Adrenal gland (tissue), 12 donors: ENCODE measurements around the gene AGRN. TPM values are rescaled to one million over a fixed set of nuclear protein-coding genes. Genes with fewer than 3 reads are reported as not detected.

Source experiments
- DNase-seq, 7 donors: peaks; one replicate each; pipeline ENCODE4 v3.0.0-alpha.2; 2019 to 2020
- H3K27ac ChIP-seq, 5 donors: fragments of 200-600 bp; sonication (generic) in 4 of 5; 1 replicate in 3 of 5; 2 replicates in 2 of 5; pipeline versions ENCODE4 v1.5.1 to v1.8.0; 2016 to 2020; ENCODE audit warnings: mild to moderate bottlenecking in 1 of 5
- H3K27me3 ChIP-seq: fragments of 200-600 bp; 2 replicates; pipeline ENCODE4 v1.8.0; 2021
- H3K36me3 ChIP-seq, 2 donors: fragments of 200-600 bp; replicated peaks in 1 of 2; 1 replicate in 1 of 2; 2 replicates in 1 of 2; pipeline versions ENCODE4 v1.5.1 to v1.8.0; 2018 to 2022
- H3K4me1 ChIP-seq, 2 donors: fragments of 200-600 bp; replicated peaks in 1 of 2; 1 replicate in 1 of 2; 2 replicates in 1 of 2; pipeline versions ENCODE4 v1.5.1 to v1.8.0; 2018 to 2021
- H3K4me3 ChIP-seq, 4 donors: fragments of 200-600 bp; sonication (generic) in 3 of 4; one replicate each; pipeline ENCODE4 v1.5.1; 2016 to 2018
- H3K9me3 ChIP-seq, 3 donors: fragments of 200-600 bp; sonication (generic) in 1 of 3; replicated peaks in 1 of 3; 1 replicate in 2 of 3; 2 replicates in 1 of 3; pipeline versions ENCODE4 v1.5.1 to v1.8.0; 2016 to 2021
- POLR2A ChIP-seq, 2 donors: fragments of 450-650 bp; IDR thresholded peaks; one replicate each; pipeline ENCODE4 v1.6.1; 2017; ENCODE audit warnings: antibody characterized with exemption in 2 of 2, mild to moderate bottlenecking in 2 of 2, moderate library complexity in 1 of 2
- WGBS, 4 donors: extraction: QIAGEN DNeasy Blood & Tissue Kit in 2 of 4; methylation state at CpG; one replicate each; pipeline versions ENCODE4 v1.1.5 to v1.1.7; 2013 to 2017; 5-methylcytosine and 5-hydroxymethylcytosine counted together
- intact Hi-C, 2 donors: fragments of 100-400 bp; cut with DNase I; formaldehyde crosslinking; loops; one replicate each; pipeline versions ENCODE4 v1.14.1 to v1.15.0; 2022 to 2023
- polyA plus RNA-seq, 3 donors: library from polyadenylated mRNA; stranded (reverse); fragments of 200-250 nt in 2 of 3; fragments of 350-450 nt in 1 of 3; fragmentation: Illumina TruSeq in 1 of 3; extraction: RNeasy Lipid Tissue Mini Kit (QIAGEN cat#74804) in 1 of 3; gene quantifications; one replicate each; pipeline ENCODE4 v1.2.3, GENCODE V29; 2013 to 2014
- total RNA-seq, 9 donors: library from RNA; depleted of rRNA in 4 of 9; stranded (reverse); fragments of >200 nt in 4 of 9; fragments of 120-200 nt in 1 of 9; fragmentation: NEBNext Ultra II Directional in 1 of 9; extraction: Animal tissue kit (Norgen Biotek cat#: 25700) in 1 of 9; gene quantifications; one replicate each; pipeline versions ENCODE4 v1.1.0 to v1.2.4, GENCODE V29; 2013 to 2023
- TF ChIP-seq, protein P1 (sequence below), 6 experiments: fragments of 450-650 bp in 4 of 6; fragments of 200-600 bp in 2 of 6; sonication (generic) in 1 of 6; IDR thresholded peaks; 1 replicate in 5 of 6; 2 replicates in 1 of 6; pipeline versions ENCODE4 v1.5.1 to v1.8.0; 2016 to 2021; ENCODE audit warnings: antibody characterized with exemption in 6 of 6, mild to moderate bottlenecking in 2 of 6, moderate library complexity in 1 of 6
- donor health status: healthy with polysubstance abuse.
- donor health status: Bipolar disorder and iron deficiency.
- donor health status: DM: yes; HTN: yes; CAD: no.
- donor health status: DM: no; HTN: no; CAD: no.
- donor health status: DM: no; HTN: no; CAD: no.
- donor health status: DM: yes; HTN: yes; CAD: no.

Gene AGRN
- total and polyA plus RNA-seq, 12 donors: 2.2 to 27.8 (median 11.8) TPM

DNA sequence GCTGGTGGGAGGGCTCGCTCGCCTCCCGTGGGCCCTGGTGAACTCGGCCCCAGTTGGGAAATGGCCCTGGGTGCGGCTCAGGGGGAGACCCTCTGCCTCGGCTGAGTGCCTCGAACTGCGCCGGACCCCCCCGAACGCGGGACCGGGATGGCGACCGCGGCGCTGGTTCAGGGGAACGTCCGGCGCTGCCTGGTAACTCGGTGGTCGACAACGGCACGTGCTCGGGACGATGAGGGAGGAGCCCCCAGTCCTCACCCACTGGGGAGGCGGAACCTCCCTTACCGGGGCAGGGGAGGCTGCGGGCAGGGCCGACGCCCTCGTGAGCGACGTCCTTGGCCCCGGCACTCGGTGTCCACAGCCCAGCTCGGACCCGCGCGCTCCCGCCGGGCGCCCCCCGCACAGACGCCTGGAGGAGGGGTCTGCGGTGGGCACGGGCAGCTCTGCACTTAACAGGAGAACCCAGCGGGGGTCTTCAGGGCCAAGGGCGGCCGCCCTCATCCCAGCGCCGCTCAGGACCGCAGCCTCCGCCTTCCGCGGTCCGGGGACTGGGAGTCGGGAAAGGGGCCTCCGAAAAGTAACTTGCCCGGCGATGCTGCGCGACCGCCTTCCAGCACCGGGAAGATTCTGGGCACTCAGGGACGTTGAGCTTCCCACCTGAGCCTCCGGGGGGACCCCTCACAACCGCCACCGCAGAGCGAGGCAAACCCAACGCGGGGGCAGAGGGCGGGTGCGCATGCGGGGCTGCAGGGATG is 21.8 kb upstream of the AGRN start:
- no peaks in the 10 kb centered on the region for H3K36me3 ChIP-seq
- TF ChIP-seq, protein P1, sequence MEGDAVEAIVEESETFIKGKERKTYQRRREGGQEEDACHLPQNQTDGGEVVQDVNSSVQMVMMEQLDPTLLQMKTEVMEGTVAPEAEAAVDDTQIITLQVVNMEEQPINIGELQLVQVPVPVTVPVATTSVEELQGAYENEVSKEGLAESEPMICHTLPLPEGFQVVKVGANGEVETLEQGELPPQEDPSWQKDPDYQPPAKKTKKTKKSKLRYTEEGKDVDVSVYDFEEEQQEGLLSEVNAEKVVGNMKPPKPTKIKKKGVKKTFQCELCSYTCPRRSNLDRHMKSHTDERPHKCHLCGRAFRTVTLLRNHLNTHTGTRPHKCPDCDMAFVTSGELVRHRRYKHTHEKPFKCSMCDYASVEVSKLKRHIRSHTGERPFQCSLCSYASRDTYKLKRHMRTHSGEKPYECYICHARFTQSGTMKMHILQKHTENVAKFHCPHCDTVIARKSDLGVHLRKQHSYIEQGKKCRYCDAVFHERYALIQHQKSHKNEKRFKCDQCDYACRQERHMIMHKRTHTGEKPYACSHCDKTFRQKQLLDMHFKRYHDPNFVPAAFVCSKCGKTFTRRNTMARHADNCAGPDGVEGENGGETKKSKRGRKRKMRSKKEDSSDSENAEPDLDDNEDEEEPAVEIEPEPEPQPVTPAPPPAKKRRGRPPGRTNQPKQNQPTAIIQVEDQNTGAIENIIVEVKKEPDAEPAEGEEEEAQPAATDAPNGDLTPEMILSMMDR (IDR thresholded peaks at IDR 0.05): no peak
- no peak for TF ChIP-seq POLR2A (IDR thresholded peaks at IDR 0.05)
- no peak overlapping the region for H3K27ac ChIP-seq
- intact Hi-C loops: no loop called here
- peak overlapping the region in 1 of 4 donors; percentile 64 for H3K4me3 ChIP-seq
- peaks cover 52% of the 10 kb centered on the region for H3K27me3 ChIP-seq
- H3K9me3 ChIP-seq: no peaks in the 10 kb centered on the region
- H3K4me1 ChIP-seq: peaks cover 4 to 32% of the 10 kb centered on the region in 2 donors
- DNase-seq: peak in 1 of 7 donors; percentile 21
- 9 to 22% methylated on average over 66 to 75 of the region's 75 CpGs; no CpG with 5 or more reads in 2 of the 4 donors for WGBS, 4 donors

DNA sequence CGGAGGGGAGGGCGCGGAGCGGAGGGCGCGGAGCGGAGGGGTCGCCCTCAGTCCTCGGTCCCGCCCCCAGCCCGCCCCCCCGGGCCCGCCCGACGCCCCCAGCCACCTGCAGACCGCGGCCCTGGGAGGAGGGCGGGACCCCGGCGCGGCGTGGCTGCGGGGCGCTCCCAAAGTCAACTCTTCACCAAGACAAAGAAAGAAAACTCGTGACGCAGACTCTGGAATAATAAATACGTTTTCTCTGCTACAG is 21.2 kb upstream of the AGRN start:
- 0 to 1% (median 0%) methylated on average over 1 to 27 of the region's 27 CpGs; no CpG with 5 or more reads in 1 of the 4 donors for WGBS, 4 donors
- Histone ChIP-seq H3K4me1 (peaks cover 4 to 32% of the 10 kb centered on the region in 2 donors), H3K9me3 (no peaks in the 10 kb centered on the region), H3K36me3 (no peaks in the 10 kb centered on the region), H3K27me3 (peaks cover 56% of the 10 kb centered on the region), H3K4me3 (peak overlapping the region in 1 of 4 donors; percentile 64), H3K27ac (no peak overlapping the region)
- no peak for TF ChIP-seq POLR2A (IDR thresholded peaks at IDR 0.05)
- TF ChIP-seq, protein P1 (IDR thresholded peaks at IDR 0.05): no peak
- intact Hi-C loops: no loop called here
- DNase-seq: no peak

DNA sequence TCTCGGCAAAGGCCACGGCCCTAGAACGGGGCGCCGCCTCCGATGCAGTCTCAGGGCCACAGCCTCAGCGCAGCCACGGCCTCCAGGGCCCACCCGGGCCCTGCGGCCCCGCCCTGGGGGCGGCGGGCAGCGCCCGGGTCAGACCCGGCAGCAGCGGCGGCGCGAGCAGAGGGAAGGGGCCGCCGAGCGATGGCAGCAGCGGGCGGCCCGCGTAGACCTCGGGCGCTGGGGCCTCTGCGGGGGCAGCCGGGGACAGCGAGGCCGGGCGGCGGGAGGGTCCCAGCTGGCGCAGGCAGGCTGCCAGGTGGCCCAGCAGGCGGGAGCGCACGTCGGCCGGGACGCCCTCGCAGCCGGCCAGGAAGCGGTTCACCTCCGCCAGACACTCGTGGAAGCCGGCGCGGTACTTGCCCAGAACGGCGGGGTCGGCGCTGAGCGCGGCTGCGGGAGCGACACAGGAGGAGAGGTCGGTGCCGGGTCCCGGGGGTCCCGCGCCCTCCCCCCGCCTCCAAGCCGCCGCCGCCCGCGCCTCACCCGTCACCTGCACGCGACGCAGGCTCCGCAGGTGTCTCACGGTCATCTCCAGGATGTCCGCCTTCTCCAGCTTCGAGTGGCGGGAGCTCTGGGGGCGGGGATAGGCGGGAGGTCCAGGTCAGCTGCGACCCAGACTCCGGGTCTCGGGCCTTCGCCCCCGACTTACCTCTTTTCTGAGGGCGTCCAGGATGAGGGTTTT is 20.8 kb upstream of the AGRN start:
- DNase-seq: peak in 2 of 7 donors; percentile 10 to 28
- Histone ChIP-seq H3K4me3 (peak overlapping the region in 2 of 4 donors; percentile 5 to 64), H3K9me3 (no peaks in the 10 kb centered on the region), H3K4me1 (peaks cover 4 to 32% of the 10 kb centered on the region in 2 donors), H3K27me3 (peaks cover 60% of the 10 kb centered on the region), H3K27ac (no peak overlapping the region), H3K36me3 (no peaks in the 10 kb centered on the region)
- intact Hi-C loops: no loop called here
- no peak for TF ChIP-seq POLR2A (IDR thresholded peaks at IDR 0.05)
- TF ChIP-seq, protein P1 (IDR thresholded peaks at IDR 0.05): no peak
- 1 to 3% (median 1%) methylated on average over 5 to 82 of the region's 86 CpGs for WGBS, 4 donors

DNA sequence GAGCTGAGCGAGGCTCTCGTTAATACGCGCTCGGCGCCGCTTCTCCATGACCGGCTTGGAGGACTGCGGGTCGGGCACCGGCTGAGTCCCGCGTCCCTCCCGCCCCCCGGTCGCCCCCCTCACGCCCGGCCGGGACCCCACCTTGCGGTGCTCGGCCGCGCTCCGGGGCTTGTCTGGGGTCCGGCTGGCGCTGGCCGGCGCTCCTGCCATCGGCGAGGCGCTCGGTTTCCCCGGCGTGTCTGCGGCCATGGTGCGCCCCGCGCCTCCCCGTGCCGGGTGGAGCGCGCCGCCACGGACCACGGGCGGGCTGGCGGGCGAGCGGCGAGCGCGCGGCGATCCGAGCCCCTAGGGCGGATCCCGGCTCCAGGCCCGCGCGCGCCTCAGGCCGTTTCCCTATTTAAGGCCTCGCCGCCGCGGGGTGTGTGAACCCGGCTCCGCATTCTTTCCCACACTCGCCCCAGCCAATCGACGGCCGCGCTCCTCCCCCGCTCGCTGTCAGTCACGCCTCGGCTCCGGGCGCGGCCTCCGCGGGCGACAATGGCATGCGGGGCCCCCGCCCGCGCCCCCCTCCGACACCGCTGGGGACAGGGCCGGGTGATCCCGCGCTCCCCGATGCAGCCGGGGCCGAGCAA is 20.1 kb upstream of the AGRN start, which contains the start of gene HES4:
TSS of gene HES4 (minus strand) at position 373 of the 632 bp plus-strand sequence. CDS start at position 249, 124 bp downstream.
- intact Hi-C loops: no loop called here
- peaks cover 64% of the 10 kb centered on the region for H3K27me3 ChIP-seq
- peak; percentile 60 to 88 (median 78) for DNase-seq
- H3K36me3 ChIP-seq: no peaks in the 10 kb centered on the region
- TF ChIP-seq, protein P1 (IDR thresholded peaks at IDR 0.05): no peak
- peak; percentile 32 to 71 for TF ChIP-seq POLR2A (IDR thresholded peaks at IDR 0.05)
- peaks cover 6 to 37% of the 10 kb centered on the region in 2 donors for H3K4me1 ChIP-seq
- H3K27ac ChIP-seq: peak within 1 kb of the TSS in 4 of 5 donors; percentile 56 to 91 (median 88)
- H3K9me3 ChIP-seq: no peaks in the 10 kb centered on the region
- peak within 1 kb of the TSS in 2 of 4 donors; percentile 26 to 64 for H3K4me3 ChIP-seq
- 0 to 2% (median 1%) methylated on average over 14 to 95 of the region's 95 CpGs for WGBS, 4 donors
